HG03108 (cell line): ENCODE measurements around the gene OR6B1.
"Not testable (repeated sequence)": the region's sequence is repeated elsewhere in the genome, so short reads cannot be mapped to it uniquely, and the experiment has no call there.

Source experiments
- ATAC-seq: cut with Tn5 transposase; IDR thresholded peaks from one replicate; pipeline ENCODE4 v1.9.1; 2021; ENCODE audit warnings: moderate library complexity; ENCODE audit not compliant: unreplicated experiment

The OR6B1 gene

DNA sequence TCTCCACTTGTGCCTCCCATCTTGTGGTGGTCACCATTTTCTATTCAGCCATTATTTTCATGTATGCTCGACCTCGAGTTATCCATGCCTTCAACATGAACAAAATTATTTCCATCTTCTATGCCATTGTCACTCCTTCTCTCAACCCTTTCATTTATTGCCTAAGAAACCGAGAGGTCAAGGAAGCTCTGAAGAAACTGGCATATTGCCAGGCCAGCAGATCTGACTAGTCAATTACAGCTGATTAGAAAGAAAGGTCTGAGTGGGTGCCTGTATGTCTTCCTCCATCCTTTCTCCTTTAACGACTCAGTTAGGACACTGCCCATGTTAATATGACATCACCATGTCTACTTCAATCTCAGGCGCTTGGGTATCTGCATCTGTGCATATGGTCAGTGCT is 4.6 kb downstream of the OR6B1 start:
- ATAC-seq, result no peak

DNA sequence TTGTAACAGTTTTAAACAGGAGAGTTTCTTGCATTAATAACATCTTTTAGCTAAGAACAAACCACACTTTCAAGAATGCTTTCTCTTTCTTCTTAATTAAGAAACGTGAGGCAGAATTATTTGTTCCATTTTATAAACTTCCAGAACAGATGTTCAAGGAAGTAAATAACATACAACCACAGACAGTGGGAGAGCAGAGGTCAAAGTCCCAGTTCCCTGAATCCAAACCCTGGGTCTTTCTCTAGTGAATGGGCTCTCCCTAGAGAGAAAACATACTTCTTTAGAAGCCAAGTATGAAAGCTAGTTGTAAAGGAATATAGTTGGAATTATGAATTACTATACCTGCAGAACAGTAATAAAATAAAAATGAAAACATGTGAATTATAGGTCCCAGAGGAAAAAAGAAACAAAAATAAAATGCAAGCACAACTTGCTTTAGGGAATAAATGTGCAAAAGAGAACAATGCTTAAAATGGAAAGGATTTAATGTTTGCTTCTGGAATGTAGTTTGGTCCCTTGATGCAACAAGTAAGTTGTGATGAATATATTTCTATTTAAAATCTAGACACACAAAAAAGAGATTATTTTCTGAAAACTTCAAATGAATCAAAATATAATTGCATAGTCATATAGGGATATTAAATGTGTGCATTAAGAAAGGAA is 6.0 kb downstream of the OR6B1 start:
- no peak for ATAC-seq

GRCh38 chr7:144006692-144007042 is 6.5 kb downstream of the OR6B1 start:
- no peak for ATAC-seq

GRCh38 chr7:144009361-144009760 is 9.2 kb downstream of the OR6B1 start:
- ATAC-seq, result no peak

GRCh38 chr7:144010061-144010460 is 9.9 kb downstream of the OR6B1 start:
- not testable (repeated sequence) for ATAC-seq

- ATAC-seq, result not testable (repeated sequence)
These were observed 10.7 kb downstream of the OR6B1 start for GRCh38 chr7:144010821-144011220.

GRCh38 chr7:144011458-144012230 is 11.5 kb downstream of the OR6B1 start:
- no peak for ATAC-seq

DNA sequence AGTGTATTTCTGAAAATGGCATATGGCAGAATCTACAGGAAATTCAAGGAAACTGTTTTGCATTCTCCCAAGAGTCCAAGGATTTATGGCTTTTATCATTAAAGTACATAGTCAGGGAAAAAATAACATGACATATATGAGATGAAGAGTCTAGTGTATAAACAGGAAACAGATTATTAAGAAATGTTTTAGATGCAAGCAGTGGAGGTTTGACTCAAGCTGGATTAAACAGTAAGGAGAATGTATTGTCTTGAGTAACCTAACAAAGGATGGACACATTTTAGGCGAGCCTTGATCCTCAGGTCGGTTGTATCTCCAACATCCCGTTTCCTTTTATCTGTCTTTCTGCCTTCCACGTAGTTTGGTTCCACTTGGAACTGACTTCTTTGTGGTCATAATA is 17.9 kb downstream of the OR6B1 start:
- ATAC-seq, result no peak

- ATAC-seq, result no peak
These were observed 19.3 kb downstream of the OR6B1 start for GRCh38 chr7:144019457-144019856.

DNA sequence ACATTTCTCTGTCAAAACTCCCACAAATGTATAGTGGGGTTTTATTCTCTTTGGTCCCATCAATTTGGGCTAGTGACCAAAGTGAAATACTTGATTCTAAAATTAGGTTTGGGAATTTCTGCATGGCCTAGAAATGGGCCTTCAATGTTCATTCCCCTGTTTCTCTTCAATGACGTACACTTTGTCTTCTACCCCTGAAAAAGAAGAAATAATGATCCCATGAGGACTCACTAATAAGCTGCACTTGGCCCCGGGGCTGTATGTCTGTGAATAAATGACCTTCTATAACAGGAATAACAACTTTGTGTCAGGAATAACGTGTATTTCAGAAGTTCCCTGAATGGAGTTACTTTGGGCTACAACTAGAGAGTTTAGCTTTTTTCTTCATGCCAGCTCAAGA is 20.2 kb downstream of the OR6B1 start:
- no peak for ATAC-seq

- no peak for ATAC-seq
These were observed 22.0 kb downstream of the OR6B1 start for GRCh38 chr7:144022169-144022568.

- ATAC-seq, result no peak
These were observed 23.2 kb downstream of the OR6B1 start for GRCh38 chr7:144023171-144023827.

DNA sequence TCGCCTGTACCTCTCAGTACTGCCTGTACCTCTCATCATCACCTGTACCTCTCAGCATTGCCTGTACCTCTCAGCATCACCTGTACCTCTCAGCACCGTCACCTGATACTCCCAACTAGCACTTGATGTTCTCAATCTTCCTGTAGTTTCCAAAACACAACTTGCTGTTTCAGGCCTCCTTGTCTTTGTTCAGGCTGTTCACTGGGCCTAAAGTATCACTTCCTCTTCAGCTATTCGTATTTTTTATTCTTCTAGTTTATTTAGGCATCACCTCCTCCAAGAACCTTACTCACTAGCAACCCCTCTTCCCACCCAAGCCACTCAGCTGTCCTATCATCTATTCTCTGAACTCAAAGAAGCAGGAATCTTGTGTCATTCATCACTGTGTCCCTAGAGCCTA is 24.1 kb downstream of the OR6B1 start:
- no peak for ATAC-seq

GRCh38 chr7:144026203-144026883 is 26.2 kb downstream of the OR6B1 start:
- ATAC-seq, result no peak

GRCh38 chr7:144027070-144027469 is 26.9 kb downstream of the OR6B1 start:
- no peak for ATAC-seq

GRCh38 chr7:144027974-144028373 is 27.9 kb downstream of the OR6B1 start:
- ATAC-seq, result no peak

- ATAC-seq, result no peak
These were observed 28.4 kb downstream of the OR6B1 start for GRCh38 chr7:144028547-144028946.

DNA sequence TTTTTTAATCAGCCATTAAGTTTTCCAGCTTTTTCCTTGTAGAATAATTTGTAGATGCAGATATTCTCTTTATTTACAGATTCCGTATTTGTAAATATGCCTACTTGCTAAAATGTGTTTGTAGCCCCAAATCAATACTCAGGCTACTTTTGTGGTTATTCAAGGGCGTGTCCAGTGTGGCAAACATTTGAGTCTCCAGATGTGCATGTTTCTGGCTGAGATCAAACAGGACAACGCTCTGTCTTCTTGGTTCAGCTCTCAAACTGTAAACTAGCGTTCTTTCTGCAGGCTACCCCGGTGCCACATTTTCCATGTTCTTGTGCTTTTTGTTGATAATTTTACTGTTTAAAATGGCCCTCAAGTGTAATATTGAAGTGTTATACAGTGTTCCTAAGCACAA is 32.4 kb downstream of the OR6B1 start:
- ATAC-seq, result no peak

DNA sequence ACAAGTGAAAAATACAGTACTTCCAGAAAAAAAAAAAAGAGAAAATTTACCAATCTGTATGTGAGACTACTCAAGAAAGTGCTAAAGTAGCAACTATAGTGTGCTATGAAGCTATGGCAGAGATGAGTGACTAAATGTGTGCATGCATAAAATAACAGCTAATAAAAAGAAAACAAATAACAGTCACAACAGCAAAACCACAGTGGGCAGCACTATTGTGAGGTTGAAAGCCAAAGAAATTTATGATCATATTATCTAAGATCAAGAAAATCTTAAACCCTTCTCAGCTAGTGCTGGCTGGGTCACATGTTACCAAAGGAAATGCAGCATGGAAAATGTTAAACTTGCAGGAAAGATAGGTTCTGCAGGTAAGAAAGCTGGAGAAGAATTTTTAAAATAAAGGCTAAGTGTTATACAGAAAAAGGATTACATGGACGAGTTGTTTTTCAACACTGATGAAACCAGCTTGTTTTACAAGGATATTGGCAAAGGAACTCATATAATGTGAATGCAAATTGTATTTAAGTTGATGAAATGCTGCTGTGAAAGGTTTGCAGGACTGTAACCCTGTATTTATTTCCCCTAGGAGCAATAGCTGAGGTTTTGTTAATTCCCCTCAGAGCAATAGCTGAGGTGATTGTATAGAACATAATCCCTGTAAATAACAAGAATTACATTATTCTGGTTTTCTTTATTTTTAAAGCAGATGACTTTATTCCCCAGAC is 33.0 kb downstream of the OR6B1 start:
- ATAC-seq, result no peak

- no peak for ATAC-seq
These were observed 35.3 kb downstream of the OR6B1 start for GRCh38 chr7:144035385-144035784.

GRCh38 chr7:144036302-144036885 is 36.3 kb downstream of the OR6B1 start:
- no peak for ATAC-seq
